Stimulated activated CD8-positive, alpha-beta memory T cell treated with anti-CD3 and anti-CD28 coated beads, Interleukin-15, amount 100 ng/mL, for 4 hours (primary cell): ENCODE data around the gene SAE1.
A peak's percentile ranks its signal among the peaks of the same experiment; 100 is the strongest.

ENCODE experiments used
- DNase-seq, 2 donors: peaks; one replicate each; pipeline ENCODE4 v3.0.0-alpha.2; 2020; ENCODE audit warnings: low read depth in 2 of 2

SAE1 gene

GRCh38 chr19:47158879-47159503 lies 28.4 kb downstream of the SAE1 start:
- DNase-seq = peak in 1 of 2 donors; percentile 22

GRCh38 chr19:47161876-47162489 lies 31.3 kb downstream of the SAE1 start:
- DNase-seq = no peak

DNA sequence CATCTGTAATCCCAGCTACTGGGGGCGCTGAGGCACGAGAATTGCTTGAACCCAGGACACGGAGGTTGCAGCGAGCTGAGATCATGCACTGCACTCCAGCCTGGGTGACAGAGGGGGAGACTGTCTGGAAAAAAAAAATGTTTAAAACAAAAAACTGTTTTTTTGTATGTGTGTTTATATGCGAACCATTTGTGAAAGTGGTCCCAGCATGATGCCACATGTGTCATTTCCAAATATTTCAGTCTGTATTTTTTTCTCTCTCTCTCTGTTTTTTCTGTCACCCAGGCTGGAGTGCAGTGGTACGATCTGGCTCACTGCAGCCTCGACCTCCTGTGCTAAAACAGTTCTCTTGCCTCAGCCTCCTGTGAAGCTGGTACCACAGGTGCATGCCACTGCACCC lies 37.4 kb downstream of the SAE1 start:
- no peak for DNase-seq

DNA sequence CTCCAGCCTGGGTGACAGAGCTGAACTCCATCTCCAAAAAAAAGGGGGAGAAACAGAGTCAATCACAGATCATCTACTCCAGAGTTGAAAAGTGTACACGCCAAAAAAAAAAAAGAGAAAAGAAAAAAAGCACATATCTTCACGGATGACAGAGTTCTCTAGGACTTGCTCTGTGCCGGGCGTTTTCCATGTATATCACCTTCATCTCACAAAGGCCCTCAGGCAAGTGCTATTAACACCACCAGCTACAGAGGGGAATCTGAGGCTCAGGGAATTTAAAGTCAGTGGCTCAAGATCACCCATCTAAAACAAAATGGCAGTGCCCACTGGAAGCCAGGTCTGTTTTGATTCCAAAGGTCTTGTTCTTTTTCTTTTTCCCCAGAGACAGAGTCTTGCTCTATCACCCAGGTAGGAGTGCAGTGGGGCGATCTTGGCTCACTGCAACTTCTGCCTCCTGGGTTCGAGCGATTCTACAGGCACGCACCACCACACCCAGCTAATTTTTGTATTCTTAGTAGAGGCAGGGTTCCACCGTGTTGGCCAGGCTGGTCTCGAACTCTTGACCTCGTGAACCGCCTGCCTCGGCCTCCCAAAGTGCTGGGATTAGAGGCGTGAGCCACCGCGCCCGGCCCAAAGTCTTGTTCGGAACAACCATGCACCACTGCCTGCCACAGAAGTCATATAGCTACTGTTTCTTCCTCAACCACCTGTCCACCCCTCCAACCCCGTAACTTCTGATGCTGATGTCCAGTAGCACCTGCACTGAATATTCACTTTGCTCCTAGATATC lies 42.2 kb downstream of the SAE1 start:
- DNase-seq = no peak

GRCh38 chr19:47176071-47176626 lies 45.5 kb downstream of the SAE1 start:
- DNase-seq = no peak

DNA sequence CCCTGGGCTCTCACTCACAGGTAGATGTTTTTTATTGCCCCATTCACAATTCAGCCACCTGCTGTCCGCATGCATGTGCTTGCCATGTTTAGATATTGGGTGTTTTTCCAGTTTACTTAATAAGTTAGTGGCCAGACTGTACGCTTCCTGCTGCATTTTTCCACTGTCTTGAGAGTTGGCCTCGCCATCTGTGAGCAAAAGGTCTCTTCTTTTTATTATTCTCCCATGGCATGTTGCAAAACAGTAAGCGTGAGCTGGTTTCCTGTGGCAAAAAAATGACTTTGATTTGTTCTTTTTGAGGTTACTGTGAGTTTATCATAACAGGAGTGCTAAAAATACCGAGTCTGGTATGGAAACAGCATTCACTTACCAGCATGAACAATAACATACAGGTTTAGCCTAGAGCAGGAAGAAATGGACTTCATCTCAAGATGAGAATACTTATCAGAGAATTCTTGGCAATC lies 46.0 kb downstream of the SAE1 start:
- no peak for DNase-seq

DNA sequence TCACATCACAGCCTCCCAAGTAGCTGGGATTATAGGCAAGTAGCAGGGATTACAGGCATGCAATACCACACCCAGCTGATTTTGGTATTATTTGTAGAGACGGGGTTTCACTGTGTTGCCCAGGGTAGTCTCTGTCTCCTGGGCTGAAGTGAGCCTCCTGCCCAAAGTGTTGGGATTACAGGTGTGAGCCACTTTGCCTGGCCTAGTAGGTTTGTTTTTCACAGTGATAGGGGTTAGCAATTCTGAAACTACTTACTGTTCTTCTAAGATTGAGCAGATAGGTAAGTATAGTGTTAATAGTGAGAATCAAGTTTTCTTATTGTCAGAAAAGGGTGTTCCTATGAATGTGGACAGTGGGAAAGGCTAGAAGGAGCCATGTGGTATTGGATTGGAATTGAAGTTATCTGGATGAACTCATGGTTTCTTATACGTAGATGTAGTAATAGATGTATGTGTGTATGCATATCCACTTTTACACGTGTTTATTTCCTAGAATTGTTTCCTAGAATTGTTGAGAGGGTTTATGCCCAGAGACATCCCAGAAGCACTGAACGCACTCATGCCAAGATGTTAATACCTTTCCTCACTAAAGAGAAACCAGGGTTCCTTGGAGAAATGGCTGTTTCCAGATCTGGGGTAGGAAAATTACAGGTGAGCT lies 49.1 kb downstream of the SAE1 start:
- DNase-seq = no peak

- no peak for DNase-seq
Observed at GRCh38 chr19:47183601-47184000, 53.0 kb downstream of the SAE1 start.

GRCh38 chr19:47186446-47187334 lies 56.1 kb downstream of the SAE1 start:
- DNase-seq = peak; percentile 50 to 79

- DNase-seq = no peak
Observed at GRCh38 chr19:47187335-47187655, 56.7 kb downstream of the SAE1 start.

GRCh38 chr19:47187797-47188196 lies 57.2 kb downstream of the SAE1 start:
- no peak for DNase-seq

DNA sequence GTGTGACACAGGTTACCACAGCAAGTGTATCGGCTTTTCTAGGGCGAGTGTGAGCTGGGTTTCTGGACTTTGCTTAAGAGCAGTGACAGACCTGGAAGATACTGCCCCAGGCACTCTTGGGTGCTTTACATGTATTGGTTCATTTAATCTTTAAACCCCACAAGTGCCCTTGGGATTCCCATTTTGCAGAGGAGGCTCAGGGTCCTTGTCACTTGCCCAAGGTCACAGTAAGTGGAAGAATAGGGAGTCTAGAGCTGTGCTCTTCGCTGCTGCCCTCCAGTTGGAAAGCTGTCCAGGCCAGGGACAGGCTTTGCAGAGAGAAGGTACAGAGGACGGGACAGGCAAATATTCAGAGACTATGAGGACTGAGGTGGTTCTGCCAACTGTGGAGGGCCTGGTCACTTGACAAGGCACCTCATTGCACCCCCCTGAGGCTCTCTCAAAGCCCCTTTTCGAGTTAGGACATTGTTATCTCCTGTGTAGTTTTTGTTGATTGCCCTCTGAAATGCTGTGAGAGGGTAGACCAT lies 57.9 kb downstream of the SAE1 start:
- DNase-seq = no peak

- DNase-seq = peak in 1 of 2 donors; percentile 30
Observed at GRCh38 chr19:47190167-47190727, 59.6 kb downstream of the SAE1 start.

DNA sequence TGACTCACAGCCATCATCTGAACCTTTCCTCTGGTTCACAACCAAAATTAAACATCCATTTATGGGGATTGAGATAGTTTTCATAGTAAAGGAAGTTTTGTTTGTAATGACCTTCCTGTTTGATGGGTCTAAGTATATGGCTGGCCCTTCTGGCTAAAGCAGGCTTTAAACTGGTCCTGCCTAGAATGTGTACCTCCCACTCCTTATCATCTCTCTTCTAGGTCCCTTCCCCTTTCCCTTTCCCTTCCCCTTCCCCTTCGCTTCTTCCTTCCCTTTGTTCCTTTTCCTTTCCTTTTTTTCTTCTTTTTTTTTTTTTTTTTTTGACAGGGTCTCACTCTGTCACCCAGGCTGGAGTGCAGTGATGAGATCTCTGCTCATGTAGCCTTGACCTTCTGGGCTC lies 64.8 kb downstream of the SAE1 start:
- no peak for DNase-seq

DNA sequence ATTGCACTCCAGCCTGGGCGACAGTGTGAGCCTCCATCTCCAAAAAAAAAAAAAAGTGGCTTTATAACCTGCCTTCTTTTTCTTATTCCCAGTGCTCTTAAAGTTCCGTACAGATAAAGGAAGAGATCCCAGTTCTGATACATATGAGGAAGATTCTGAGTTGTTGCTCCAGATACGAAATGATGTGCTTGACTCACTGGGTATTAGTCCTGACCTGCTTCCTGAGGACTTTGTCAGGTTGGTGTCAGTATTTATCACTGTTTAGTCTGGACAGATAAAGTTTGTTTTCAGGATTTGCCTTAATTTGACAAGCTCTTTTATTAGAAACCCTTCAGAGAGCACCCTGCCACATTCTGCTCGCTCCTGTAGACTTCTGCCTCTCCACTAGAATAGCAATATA lies 66.5 kb downstream of the SAE1 start:
- DNase-seq = no peak

DNA sequence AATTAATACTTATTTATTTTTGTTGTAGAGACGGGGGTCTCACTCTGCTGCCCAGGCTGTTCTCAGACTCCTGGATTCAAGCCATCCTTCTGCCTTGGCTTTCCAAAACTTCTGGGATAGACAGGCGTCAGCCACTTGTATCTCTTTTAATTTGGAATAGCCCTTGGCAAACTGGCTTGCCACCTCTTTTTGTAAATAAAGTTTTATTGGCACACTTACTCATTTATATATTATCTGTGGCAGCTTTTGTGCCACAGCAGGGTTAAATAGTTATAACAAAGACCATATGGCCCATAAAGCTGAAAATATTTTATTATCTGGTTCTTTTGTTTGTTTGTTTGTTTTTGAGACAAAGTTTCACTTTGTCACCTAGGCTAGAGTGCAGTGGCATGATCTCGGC lies 69.9 kb downstream of the SAE1 start:
- DNase-seq = no peak

GRCh38 chr19:47203254-47203653 lies 72.6 kb downstream of the SAE1 start:
- no peak for DNase-seq

GRCh38 chr19:47209319-47210179 lies 78.9 kb downstream of the SAE1 start:
- no peak for DNase-seq

DNA sequence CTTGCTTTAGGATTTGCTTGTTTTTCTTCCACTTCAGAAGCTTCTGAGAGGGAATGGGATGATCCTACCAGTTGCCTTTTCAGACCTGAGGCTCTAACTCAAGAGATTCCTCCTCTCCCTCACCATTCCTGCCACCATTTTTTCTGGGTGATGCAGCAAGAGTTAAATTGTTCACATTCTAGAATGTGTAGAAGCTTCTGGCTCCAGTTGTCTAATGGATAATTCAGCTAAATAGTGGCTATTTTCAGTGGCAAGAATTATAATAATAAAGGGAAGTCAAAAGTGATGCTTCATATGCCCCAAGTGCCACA lies 79.5 kb downstream of the SAE1 start:
- no peak for DNase-seq
